GM21447 (cell line): ENCODE results near the gene RAB11A.
A peak's percentile ranks its signal among the peaks of the same experiment; 100 is the strongest.

Experiments
- ATAC-seq: cut with Tn5 transposase; IDR thresholded peaks from one replicate; pipeline ENCODE4 v1.9.1; 2021; ENCODE audit not compliant: unreplicated experiment

The RAB11A gene

DNA sequence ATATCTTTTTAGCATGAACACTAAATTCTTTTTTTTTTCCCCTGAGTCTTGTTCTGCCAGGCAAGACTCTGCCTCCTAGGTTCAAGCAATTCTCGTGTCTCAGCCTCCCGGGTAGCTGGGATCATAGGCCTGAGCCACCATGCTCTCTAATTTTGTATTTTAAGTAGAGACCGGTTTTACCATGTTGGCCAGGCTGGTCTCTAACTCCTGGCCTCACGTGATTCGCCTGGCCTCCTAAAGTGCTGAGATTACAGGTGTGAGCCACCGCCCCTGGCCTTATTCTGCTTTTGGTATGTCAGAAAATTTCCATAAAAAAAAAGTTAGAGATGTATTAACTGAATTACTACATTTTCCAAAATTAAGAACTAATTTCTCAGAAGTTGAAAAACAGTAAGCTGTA, 14.3 kb downstream of the RAB11A start:
- no peak for ATAC-seq

DNA sequence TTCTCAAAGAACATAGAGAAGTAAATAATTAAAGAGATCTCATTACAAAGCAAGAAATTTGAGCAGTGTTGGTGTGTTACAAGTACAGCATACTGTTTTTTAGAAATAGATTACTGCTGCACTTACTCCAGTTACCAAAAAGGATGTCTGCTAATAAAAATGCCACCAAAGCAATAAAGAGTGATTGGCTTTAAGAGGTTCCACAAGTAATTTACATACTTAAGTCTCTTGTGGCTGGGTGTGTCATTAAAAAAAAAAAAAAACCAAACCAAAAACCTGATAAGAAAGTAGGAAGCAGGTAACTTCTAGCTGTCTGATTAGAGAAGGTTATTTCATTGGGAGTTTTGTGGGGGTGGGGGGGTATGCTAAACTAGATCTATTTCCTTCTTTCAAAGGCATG, 15.2 kb downstream of the RAB11A start:
- ATAC-seq, result no peak

DNA sequence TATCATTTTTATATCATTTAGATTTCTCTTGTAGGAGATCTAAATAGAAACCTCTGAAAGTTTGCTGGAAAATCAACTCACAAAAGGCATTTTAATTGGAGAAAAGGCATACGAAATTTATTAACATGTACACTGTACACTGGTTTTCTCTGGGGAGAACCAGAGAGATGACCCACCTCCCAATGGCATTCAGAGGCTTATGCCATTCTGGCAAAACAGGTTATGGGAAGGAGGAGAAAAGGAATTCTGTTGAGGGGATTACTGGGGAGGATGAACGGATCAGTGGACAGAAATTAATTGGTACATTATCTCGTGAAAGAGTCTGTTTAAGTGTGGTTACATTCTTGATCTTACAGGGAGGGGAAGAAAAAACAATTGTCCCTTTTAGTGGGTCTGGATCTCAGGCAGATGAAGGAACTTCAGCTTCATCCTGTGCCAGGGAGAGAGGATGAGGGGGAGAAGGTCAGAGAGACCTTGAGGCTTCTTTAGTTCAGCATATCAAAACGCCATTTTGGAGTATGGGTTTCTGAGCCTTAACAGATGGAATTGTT, 16.5 kb downstream of the RAB11A start:
- ATAC-seq, result no peak

DNA sequence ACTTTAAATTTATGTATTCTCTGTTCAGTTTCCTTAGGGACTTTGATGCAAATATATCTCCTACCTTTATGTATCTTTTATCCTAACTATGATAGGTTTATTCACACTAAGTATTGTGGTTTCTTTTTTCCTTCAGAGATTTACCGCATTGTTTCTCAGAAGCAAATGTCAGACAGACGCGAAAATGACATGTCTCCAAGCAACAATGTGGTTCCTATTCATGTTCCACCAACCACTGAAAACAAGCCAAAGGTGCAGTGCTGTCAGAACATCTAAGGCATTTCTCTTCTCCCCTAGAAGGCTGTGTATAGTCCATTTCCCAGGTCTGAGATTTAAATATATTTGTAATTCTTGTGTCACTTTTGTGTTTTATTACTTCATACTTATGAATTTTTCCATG, 18.3 kb downstream of the RAB11A start:
- no peak for ATAC-seq

DNA sequence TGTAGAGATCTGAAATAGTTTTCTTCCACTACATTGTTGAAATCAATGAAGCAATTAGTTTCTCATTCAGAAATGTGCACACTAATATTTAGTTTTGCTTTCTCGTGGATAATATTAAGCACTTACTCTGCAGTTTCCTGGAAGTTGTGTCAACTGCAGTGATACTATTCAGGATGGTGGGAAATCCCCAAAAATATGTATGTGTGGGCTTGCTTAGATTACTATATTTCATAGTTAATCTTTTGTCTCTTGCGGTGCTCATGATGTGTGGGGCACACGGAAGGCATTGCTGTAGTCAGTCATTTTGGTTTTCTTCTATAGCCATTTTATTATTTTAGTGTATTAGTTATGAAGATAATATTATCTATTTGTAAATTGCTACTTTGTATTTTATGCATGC, 19.7 kb downstream of the RAB11A start:
- ATAC-seq, result no peak

DNA sequence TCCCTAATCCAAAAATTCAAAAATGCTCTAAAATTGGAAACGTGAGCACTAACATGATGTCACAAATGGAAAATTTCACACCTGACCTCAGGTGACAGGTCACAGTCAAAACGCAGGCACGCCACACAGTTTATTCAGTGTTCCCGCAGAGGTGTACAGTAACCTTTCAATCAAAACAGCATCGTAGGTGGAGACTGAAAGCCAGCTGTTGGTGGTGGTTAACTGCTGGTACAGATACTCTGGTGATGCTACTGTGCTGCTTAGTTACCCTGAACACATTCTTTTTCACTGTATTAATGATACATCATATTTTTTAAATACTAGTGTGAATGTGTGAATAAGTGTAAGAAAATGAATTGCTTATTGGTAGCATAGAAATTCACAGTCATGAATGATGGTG, 23.8 kb downstream of the RAB11A start:
- ATAC-seq, result no peak

DNA sequence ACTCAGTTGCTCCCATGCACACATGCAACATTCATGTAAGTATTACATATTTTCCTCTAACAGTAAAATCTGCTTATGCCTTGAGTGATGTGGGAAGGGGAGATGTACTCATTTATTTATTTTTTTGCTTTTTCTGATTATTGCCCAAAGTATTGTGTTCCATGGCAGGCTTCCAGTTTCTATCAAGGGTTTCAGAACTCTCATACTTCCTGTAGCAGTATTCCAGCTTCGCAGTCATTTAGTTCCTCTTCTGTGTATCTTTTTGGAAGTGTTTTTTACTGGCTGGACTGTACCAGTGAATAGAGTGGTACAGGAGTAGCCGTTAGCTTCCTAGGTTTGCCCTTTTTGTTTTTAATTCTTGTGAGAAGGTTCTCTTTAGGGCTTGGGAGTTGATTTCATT, 26.9 kb downstream of the RAB11A start:
- ATAC-seq, result no peak

DNA sequence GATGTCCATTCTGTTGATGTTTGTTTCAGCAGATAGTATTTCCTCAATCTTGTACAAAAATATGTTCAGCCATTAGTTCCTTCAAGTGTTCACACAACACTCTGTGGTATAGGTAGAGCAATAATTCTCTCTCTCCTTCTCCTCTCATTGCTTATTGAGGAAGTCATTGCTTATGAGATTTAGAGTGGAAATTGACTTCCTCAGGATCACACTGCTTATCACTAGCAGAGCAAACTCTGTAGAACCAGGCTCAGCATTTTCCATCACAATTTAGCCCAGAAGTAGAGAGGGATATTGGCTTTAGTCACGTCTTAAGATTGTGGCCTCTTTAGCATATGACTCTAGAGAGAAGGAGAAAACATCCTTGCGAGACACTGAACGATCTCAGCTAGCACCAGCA, 31.2 kb downstream of the RAB11A start:
- ATAC-seq, result no peak

DNA sequence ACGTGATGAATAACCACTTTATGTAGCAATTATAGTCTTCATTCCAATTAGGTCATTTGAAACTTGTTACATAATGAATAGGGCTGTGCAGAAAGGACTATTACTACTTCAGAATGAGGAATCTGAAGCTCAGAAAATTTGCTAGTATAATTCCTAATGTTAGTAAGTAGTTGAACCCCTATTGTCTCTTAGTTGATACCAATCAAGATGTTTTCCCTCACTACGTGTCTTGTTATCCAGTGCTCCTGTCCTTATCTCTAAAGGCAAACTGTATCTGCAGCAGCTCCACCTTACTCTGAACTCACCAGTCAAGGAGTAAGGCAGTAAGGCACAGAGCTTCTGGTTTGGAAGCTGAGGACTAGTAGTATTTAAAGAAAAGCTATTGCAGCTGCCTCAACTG, 32.0 kb downstream of the RAB11A start:
- no peak for ATAC-seq

DNA sequence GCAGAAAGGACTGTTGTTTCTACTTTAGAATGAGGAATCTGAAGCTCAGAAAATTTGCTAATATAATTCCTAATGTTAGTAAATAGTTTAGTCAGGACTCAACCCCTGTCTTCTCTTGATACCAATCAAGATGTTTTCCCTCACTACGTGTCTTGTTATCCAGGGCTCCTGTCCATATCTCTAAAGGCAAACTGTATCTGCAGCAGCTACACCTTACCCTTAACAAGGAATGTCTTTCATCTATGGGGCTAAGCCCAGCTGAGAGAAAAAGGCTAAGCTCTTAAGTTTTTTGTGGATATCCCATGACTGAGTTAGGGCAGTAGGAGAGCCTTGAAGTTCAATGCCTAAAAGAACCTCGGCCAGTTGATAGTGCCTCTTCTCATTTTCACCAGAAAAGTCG, 32.5 kb downstream of the RAB11A start:
- no peak for ATAC-seq

DNA sequence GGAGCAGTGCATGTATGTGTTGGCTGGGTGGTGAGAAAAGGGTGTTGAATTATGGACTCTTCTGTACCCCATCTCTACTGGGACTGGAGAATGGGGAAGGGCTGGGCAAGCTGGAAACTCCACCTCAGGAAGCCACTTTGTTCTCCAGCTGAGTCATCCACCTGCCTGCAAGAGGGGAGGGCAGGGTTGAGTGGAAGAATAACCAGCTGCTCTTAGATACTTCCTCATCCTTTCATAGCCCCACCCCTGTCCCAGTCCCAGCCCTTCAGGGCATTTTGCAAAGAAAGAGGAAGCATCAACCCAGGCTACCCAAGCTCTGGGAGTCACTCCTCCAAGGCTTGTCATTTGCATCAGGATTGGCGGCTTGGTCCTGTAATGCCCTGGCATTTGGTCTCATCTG, 33.1 kb downstream of the RAB11A start:
- peak; percentile 89 for ATAC-seq

DNA sequence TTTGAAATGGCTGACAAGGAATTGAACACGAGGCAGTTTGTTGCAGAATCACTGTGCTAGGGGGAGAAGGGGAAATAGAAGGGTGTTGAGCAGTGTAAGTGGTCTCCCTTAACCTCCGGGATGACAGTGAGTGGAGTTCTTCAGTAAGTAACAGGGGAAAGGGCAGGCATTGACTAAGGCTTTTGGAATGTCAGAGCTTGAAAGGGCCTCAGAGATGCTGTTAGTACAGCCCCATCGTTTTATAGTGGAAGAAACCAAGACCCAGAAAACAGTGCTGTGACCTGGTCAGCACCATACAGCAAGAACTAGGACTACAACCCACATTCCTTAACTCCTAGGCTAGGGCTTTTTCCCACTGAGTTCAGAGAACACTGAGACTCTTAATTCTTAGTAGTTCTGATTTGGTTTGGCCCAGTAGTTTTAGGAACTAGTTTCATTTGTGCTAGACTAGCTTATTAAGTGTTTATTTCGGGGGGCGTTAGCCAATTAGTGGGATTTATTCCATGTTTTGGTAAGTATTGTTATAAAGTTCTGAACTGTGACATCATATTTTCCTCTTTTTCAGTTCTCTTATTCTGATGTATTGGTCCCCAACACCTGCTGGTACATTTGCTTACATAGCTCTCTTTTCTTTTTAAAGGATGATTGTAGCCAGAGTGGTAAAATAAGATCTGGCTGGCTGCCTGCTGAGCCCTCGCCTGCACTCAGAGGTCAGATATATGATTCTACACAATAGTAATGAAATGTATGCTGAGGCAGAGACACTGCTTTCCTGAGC, 34.2 kb downstream of the RAB11A start:
- ATAC-seq, result no peak

DNA sequence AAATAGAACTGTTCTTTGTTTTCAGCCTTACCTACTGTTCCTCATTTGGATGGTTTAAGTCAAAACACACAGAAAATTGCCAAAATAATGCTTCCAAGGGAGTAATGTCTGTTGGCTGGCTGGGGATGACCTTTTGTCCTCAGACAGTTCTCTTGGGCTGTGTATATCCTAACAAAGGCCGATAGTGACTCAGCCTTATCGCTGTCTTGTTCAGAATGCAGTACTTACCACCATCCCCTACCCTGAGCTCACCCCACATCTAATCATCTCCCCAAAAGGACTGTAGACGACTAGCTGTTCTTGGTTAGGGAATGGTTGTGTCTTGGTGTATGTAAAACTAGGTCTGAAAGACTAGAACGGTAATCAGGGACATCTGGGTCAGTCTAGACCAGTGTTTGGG, 35.0 kb downstream of the RAB11A start:
- ATAC-seq, result no peak

DNA sequence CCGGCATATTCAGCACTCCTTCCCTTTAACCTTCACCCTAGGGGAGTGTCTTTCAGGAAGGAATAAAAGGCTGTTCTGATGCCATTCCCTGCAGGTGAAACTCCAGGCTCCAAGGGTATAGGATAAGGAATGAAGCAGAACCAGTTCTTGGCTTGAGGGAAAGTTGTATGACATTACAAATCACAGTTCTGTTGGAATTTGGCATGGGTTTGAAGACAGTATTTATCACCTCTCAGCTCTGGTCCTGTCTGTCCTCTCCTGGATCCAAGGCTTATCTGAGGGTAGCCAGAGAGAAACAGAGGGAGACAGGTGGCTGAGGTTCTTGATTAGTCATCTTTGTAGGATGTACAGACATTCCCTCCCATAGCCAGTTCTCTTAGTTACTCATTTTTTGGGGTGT, 37.1 kb downstream of the RAB11A start:
- no peak for ATAC-seq

DNA sequence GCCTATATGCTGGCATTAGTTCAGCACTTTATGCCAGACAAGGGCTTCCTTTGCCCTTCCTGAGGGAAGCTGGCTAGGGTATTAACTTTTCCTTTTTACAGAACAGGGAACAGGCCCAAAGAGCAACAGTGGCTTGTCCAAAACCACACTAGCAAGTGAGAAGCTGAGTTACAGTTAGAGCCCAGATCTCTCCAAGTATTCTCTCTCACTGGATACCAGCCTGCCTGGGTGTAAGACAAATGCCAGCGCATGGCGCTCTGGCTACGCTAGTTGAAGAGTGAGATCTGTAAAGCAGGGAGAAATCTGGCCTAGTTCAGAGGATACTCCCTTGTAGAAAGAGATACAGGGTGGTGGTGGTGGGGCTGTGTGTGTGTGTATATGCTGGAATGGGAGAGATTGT, 38.4 kb downstream of the RAB11A start:
- no peak for ATAC-seq

DNA sequence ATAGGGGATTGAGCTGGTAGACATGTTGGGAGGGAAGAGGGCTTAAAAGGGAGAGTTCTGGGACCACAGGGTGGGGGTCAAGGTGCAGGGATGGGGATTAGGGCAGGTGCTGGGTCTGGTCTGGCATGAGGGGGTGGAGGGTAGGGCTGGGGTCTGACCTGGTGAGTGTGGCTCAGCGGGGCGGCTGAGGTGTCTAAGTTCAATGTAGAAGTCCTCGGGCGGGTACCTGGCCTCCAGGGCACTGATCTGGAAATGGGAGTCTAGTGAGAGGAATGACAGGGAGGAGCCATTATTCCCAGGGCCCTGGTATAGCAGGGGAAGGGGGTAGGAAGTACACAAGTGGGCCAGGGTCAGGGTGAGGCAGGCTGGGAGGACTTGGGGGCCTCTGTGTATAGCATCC, 39.6 kb downstream of the RAB11A start:
- no peak for ATAC-seq

DNA sequence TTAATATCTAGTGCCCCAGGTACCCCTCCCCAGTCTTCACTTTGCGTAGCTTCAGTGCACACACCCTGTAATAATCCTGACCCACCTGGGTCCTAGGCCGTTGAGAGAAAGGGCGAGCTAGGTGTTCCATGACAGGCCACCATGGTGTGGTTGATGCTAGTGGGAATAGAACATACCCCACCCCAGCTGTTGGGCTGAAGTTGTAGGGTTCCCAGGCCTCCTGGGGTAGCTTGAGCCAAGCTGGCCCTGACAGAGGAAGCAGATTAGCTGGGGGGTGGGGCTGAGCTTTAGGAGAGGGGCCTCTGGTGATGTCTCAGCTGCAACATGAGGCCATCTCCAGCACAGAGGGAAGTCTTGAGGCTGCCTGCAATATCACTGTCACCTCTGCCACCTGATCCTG, 40.5 kb downstream of the RAB11A start:
- no peak for ATAC-seq

DNA sequence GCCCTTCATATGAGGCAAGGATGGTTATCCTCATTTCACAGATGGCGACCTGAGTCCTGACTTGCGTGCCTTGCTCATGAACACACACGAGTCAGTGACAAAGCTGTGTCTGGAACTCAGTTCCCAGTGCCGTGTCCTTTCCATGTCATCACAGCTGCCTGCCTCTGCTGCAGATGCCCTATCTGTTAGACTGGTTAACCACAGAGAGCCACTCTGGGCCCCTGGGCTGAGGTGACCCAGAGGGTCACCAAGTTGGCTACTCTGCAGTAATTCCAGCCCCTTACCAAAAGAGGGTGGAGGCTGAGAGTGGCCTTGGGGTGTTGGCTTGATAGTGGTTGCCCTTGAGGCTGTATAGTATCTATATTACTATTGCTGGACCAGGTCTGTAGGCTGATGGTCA, 41.0 kb downstream of the RAB11A start:
- no peak for ATAC-seq

DNA sequence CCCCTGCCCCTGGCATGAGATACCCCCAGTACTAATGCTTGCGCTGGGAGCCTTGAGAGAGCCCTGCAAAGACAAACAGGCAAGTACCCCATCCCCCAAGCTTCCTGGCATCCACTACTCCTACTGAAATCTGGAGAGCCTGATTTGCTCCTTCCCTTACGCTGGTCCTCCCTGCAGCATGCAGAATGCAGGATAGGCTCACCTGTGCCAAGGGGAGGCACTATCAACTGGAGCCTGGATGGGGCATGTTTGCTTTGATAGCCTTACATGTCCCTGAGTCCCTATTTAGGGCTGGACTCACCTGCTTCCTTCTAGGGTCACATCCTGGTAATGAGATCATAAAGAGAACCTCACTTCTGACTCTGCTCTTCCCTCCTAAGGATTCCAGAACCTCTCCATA, 42.9 kb downstream of the RAB11A start:
- ATAC-seq, result no peak

DNA sequence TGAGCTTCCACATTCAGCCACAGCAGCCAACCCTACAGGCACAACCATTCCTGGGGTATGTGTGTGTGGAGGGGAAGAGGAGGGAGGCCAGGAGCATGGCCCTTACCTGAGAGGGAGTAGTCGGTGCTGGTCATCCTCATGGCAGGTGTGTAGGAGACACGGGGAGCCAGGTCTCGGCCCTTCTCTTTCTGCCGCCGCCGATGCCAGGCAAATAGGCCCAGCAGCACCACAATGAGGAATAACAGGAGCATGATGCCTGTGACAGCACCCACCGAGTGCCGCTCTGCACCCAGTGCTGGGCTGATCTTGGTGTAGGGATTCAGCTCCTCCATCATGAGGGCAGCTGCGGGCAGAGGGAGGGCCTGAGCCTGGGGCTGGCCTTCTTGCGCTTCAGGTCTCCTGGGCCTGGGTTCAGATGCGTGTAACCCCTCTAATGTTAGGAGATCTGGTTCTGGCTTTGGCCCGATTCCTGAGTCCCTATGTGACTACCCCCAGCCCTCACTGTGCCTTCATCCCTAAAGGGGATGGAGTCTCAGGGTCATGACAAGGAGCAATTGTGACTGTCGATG, 44.4 kb downstream of the RAB11A start:
- no peak for ATAC-seq

DNA sequence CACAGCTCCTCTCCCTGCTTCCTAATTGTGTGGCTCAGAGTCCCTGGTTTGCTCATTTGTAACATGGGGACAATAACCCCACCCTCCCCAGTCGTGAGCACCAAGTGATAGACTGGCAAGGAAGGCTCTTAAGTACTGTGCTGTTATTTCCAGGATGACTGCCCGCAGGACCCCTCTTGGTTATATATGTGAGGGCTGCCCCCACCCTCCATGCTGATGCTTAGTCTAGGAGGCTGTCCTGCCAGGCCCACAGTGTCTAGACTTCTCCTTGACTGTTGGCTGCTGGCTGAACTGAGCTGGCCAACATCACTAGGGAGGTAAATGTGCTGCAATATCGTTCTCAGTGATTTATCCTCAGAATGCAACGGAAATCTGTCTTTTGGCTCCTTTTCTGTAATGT, 45.1 kb downstream of the RAB11A start:
- no peak for ATAC-seq

DNA sequence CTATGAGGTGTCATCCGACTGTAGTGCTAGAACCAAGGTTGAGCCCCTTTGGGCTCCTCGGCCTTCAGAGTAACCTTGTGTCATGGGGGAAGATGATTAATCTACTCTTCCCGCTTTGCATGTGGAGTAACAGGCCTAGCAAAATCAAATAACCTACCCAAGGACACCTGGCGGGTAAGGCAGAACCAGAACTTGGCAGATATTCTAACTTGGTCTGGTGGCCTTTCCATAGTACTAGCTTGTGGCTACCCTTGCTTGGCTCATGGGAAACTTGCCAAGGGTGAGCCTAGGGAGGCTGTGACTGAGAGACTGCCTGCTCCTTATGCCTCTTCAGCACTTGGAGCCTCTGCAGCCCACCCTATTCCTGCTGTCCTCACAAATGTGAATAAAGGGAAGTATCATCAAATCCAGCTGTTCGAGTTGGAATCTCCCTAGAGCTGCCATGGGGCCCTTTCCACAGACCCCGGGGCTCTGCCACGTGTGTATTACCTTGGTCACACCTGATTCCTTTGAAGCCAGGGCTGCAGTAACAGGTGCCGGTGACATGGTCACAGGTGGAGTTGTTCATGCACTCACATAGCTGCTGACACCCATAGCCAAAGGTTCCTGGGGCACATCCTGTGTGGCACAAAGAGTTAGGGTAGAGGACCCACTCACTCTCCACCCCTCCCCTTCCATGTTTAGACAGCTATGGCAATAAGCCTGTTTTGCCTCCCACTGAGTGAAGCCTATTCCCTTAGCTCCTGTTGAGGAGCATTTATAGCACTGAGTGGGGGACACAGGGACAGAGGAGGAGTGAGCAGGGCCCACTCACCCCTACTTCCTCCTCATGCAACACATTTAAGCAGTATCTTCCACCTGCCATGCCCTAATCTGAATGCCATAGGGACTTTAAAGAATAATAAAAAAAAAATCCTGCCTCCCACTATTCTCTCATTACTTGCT, 46.0 kb downstream of the RAB11A start:
- ATAC-seq, result no peak
